Measurements from ENCODE around the gene OR51B4.

- no peak for TF ChIP-seq EZH2 (IDR thresholded peaks at IDR 0.05; ENCODE audit: low read length)
- TF ChIP-seq, protein P1, sequence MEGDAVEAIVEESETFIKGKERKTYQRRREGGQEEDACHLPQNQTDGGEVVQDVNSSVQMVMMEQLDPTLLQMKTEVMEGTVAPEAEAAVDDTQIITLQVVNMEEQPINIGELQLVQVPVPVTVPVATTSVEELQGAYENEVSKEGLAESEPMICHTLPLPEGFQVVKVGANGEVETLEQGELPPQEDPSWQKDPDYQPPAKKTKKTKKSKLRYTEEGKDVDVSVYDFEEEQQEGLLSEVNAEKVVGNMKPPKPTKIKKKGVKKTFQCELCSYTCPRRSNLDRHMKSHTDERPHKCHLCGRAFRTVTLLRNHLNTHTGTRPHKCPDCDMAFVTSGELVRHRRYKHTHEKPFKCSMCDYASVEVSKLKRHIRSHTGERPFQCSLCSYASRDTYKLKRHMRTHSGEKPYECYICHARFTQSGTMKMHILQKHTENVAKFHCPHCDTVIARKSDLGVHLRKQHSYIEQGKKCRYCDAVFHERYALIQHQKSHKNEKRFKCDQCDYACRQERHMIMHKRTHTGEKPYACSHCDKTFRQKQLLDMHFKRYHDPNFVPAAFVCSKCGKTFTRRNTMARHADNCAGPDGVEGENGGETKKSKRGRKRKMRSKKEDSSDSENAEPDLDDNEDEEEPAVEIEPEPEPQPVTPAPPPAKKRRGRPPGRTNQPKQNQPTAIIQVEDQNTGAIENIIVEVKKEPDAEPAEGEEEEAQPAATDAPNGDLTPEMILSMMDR (optimal IDR thresholded peaks at IDR 0.05 in 1 of 3, IDR thresholded peaks at IDR 0.05 in 1 of 3, conservative IDR thresholded peaks at IDR 0.05 in 1 of 3; ENCODE audit: extremely low read depth in 1 of 3, insufficient read depth in 2 of 3, low read length in 3 of 3) = no peak
Measured at GRCh38 chr11:5282628-5283027, 19.1 kb downstream of the OR51B4 start.
